ENCODE results near the gene MAGI1. TPM values are rescaled to one million over a fixed set of nuclear protein-coding genes. Genes with fewer than 3 reads are reported as not detected.

MAGI1 gene
- total RNA-seq, 2 donors from 2014 or later: 23.4 to 41.4 TPM

DNA sequence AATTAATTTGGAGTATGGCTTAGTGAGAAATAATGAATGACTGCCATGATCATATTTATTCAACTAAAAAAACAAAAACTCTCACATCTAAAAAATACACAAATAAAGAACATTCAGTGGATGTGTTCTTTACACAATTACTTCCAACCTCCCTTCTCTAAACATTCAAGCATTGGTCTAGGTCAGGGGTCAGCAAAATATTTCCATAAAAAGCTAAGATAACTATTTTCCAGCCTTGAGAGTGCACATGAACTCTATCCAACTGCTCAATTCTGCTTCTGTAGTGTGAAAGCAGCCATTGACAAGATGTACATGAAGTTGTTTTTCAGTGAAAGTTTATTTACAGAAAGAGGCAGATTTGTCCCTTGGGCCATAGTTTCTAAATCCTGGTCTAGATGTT is 406.3 kb downstream of the MAGI1 start:
- no peaks in the 10 kb centered on the region for H3K36me3 ChIP-seq
- TF ChIP-seq, protein P1, sequence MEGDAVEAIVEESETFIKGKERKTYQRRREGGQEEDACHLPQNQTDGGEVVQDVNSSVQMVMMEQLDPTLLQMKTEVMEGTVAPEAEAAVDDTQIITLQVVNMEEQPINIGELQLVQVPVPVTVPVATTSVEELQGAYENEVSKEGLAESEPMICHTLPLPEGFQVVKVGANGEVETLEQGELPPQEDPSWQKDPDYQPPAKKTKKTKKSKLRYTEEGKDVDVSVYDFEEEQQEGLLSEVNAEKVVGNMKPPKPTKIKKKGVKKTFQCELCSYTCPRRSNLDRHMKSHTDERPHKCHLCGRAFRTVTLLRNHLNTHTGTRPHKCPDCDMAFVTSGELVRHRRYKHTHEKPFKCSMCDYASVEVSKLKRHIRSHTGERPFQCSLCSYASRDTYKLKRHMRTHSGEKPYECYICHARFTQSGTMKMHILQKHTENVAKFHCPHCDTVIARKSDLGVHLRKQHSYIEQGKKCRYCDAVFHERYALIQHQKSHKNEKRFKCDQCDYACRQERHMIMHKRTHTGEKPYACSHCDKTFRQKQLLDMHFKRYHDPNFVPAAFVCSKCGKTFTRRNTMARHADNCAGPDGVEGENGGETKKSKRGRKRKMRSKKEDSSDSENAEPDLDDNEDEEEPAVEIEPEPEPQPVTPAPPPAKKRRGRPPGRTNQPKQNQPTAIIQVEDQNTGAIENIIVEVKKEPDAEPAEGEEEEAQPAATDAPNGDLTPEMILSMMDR (IDR thresholded peaks at IDR 0.05): no peak
- H3K4me3 ChIP-seq: no peak overlapping the region
- H3K27me3 ChIP-seq: no peaks in the 10 kb centered on the region
- intact Hi-C loops (cut with DNase I): no loop called here
- H3K27ac ChIP-seq: no peak overlapping the region
- H3K9ac ChIP-seq (ENCODE audit: low read depth in 2 of 2, low read length in 2 of 2): no peak overlapping the region
- DNase-seq: no peak
- H3K4me1 ChIP-seq: no peaks in the 10 kb centered on the region
- no peaks in the 10 kb centered on the region for H3K9me3 ChIP-seq

DNA sequence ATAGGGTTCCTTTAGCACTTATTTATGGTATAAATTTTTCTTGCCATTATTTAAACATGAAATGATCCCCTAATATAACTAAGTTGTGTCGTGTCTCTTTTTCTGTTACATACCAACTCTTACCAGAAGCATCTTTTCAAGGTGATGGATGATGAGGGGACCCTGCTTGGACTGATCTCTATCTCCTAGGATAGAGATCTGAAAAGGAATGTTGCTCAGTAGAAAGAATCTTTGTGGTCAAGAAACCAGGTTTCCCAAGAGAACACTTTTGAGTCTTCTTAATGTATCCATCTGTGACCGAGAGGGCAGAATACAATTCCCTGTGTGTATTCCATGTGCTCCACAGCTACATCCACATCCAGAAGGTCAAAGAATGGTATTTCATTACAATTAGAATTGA is 409.7 kb downstream of the MAGI1 start:
- H3K9me3 ChIP-seq: no peaks in the 10 kb centered on the region
- no peaks in the 10 kb centered on the region for H3K36me3 ChIP-seq
- no peaks in the 10 kb centered on the region for H3K4me1 ChIP-seq
- no peak overlapping the region for H3K4me3 ChIP-seq
- DNase-seq: no peak
- H3K27ac ChIP-seq: no peak overlapping the region
- no peaks in the 10 kb centered on the region for H3K27me3 ChIP-seq
- intact Hi-C loops (cut with DNase I): no loop called here
- TF ChIP-seq, protein P1 (IDR thresholded peaks at IDR 0.05): no peak
- no peak overlapping the region for H3K9ac ChIP-seq (ENCODE audit: low read depth in 2 of 2, low read length in 2 of 2)

DNA sequence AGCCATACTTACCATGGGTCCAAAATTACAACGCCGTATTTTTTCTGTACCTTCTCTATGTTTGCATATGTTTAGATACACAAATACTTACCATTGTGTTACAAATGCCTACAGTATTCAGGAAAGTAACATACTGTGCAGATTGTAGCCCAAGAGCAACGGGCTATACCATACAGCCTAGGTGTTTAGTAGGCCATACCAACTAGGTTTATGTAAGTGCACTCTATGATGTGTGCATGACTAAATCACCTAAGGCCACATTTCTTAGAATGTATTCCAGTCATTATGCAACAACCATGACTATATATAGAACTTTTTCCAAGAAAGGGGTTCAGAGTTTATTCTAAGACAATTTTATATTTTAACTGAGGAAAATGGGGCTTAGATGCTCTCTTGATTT is 411.7 kb downstream of the MAGI1 start:
- TF ChIP-seq, protein P1 (IDR thresholded peaks at IDR 0.05): no peak
- Histone ChIP-seq H3K4me1 (no peaks in the 10 kb centered on the region), H3K9ac (ENCODE audit: low read depth in 2 of 2, low read length in 2 of 2) (no peak overlapping the region), H3K27ac (no peak overlapping the region), H3K27me3 (no peaks in the 10 kb centered on the region), H3K4me3 (no peak overlapping the region), H3K36me3 (no peaks in the 10 kb centered on the region), H3K9me3 (no peaks in the 10 kb centered on the region)
- intact Hi-C loops (cut with DNase I): no loop called here
- no peak for DNase-seq

DNA sequence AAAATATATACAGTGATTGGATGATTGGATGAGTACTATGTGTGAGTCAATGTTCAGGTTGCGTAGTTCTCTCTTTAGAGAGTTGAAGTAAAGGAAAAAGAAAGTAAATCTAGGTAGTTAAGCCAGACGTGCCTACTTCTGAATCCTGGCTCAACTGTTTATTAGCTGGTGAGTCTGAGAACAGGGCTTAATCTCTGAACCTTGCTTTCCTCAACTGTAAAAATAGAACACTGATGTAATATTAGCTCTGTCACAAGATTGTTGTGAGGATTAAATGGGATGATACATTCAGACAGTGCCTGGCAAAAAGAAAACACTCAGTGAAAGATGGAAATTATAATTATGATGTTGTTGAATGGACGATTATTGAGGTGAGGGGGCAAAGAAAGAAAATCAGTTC is 413.4 kb downstream of the MAGI1 start:
- Histone ChIP-seq H3K4me3 (no peak overlapping the region), H3K9me3 (no peaks in the 10 kb centered on the region), H3K9ac (ENCODE audit: low read depth in 2 of 2, low read length in 2 of 2) (no peak overlapping the region), H3K27ac (no peak overlapping the region), H3K36me3 (no peaks in the 10 kb centered on the region), H3K4me1 (no peaks in the 10 kb centered on the region), H3K27me3 (no peaks in the 10 kb centered on the region)
- TF ChIP-seq, protein P1 (IDR thresholded peaks at IDR 0.05): no peak
- intact Hi-C loops (cut with DNase I): no loop called here
- no peak for DNase-seq

DNA sequence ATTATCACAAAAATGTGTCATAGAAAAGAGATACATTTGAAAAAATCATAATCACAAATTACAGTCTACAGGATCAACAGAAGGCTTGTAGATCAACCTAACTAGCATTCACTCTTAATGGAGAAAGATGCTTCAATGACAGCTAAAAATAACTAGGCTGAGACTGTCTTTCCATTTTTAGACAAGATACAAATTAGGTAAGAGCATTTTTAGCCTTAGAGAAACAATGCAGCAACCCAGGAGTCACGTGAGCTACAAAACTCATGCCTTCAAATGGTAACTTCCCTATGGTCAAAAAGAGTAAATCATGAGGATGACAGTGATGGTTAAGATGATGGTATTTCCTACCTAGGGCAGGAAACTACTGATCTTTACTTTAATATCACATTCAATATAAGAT is 415.4 kb downstream of the MAGI1 start:
- no peak overlapping the region for H3K4me3 ChIP-seq

More for the DNA sequence above, 415.4 kb downstream of the MAGI1 start:
- no peaks in the 10 kb centered on the region for H3K9me3 ChIP-seq
- no peaks in the 10 kb centered on the region for H3K4me1 ChIP-seq
- H3K27ac ChIP-seq: no peak overlapping the region
- DNase-seq: no peak
- no peaks in the 10 kb centered on the region for H3K27me3 ChIP-seq
- H3K36me3 ChIP-seq: no peaks in the 10 kb centered on the region
- no peak overlapping the region for H3K9ac ChIP-seq (ENCODE audit: low read depth in 2 of 2, low read length in 2 of 2)
- TF ChIP-seq, protein P1 (IDR thresholded peaks at IDR 0.05): no peak
- intact Hi-C loops (cut with DNase I): no loop called here

Data from colonic mucosa (tissue), 4 donors.